ENCODE results near the gene SMIM30. TPM values are rescaled to one million over a fixed set of nuclear protein-coding genes. Genes with fewer than 3 reads are reported as not detected.

Gene SMIM30
- total RNA-seq, 4 donors from 2014 or later, result 11.5 to 71.5 (median 47.1) TPM

- Histone ChIP-seq H3K4me1 (no peaks in the 10 kb centered on the region), H3K4me3 (no peak overlapping the region), H3K27me3 (no peaks in the 10 kb centered on the region), H3K27ac (no peak overlapping the region), H3K9me3 (no peaks in the 10 kb centered on the region), H3K36me3 (no peaks in the 10 kb centered on the region)
- no peak for DNase-seq
- TF ChIP-seq POLR2A (IDR thresholded peaks at IDR 0.05), result no peak
- TF ChIP-seq CTCF (IDR thresholded peaks at IDR 0.05), result no peak
- intact Hi-C loops (cut with DNase I; ENCODE audit: low total_unique reads), result no loop called here
Observed at GRCh38 chr7:113071465-113071864, 46.9 kb downstream of the SMIM30 start.

Other genes with a start within 250 kb of the SMIM30 start
- gene GPR85, start 31.7 kb downstream of the SMIM30 start, total RNA-seq, result 1 to 10 TPM in 2 of 4 donors, not detected in 2; 1.0 to 4.8 TPM

Data from uterus (tissue), 4 donors.